ENCODE results near the gene FADS3. TPM values are rescaled to one million over a fixed set of nuclear protein-coding genes. Genes with fewer than 3 reads are reported as not detected.
A peak's percentile ranks its signal among the peaks of the same experiment; 100 is the strongest.

FADS3 gene
- total and polyA plus RNA-seq, 9 donors: 10.6 to 85.8 (median 41.3) TPM

- no peaks in the 10 kb centered on the region for H3K27me3 ChIP-seq
- H3K36me3 ChIP-seq: no peaks in the 10 kb centered on the region
- no peak overlapping the region for H3K4me3 ChIP-seq
- H3K4me1 ChIP-seq (ENCODE audit: insufficient read depth): peaks cover 5% of the 10 kb centered on the region
- no peaks in the 10 kb centered on the region for H3K9me3 ChIP-seq
- DNase-seq: no peak
- WGBS, 3 donors: 86 to 98% (median 92%) methylated on average over 12 of the region's 12 CpGs
- H3K27ac ChIP-seq: no peak overlapping the region
- TF ChIP-seq POLR2A (IDR thresholded peaks at IDR 0.05) (no peak), EP300 (IDR thresholded peaks at IDR 0.05) (no peak)
- TF ChIP-seq, protein P1, sequence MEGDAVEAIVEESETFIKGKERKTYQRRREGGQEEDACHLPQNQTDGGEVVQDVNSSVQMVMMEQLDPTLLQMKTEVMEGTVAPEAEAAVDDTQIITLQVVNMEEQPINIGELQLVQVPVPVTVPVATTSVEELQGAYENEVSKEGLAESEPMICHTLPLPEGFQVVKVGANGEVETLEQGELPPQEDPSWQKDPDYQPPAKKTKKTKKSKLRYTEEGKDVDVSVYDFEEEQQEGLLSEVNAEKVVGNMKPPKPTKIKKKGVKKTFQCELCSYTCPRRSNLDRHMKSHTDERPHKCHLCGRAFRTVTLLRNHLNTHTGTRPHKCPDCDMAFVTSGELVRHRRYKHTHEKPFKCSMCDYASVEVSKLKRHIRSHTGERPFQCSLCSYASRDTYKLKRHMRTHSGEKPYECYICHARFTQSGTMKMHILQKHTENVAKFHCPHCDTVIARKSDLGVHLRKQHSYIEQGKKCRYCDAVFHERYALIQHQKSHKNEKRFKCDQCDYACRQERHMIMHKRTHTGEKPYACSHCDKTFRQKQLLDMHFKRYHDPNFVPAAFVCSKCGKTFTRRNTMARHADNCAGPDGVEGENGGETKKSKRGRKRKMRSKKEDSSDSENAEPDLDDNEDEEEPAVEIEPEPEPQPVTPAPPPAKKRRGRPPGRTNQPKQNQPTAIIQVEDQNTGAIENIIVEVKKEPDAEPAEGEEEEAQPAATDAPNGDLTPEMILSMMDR (IDR thresholded peaks at IDR 0.05): no peak
- intact Hi-C loops (cut with DNase I): no loop called here
Observed at GRCh38 chr11:61888590-61888989, 2.8 kb downstream of the FADS3 start.

GRCh38 chr11:61887839-61888494 is 3.4 kb downstream of the FADS3 start:
- no peaks in the 10 kb centered on the region for H3K9me3 ChIP-seq
- TF ChIP-seq, protein P1 (IDR thresholded peaks at IDR 0.05): no peak
- TF ChIP-seq POLR2A (IDR thresholded peaks at IDR 0.05): no peak
- TF ChIP-seq EP300 (IDR thresholded peaks at IDR 0.05): no peak
- H3K36me3 ChIP-seq: no peaks in the 10 kb centered on the region
- no peak overlapping the region for H3K4me3 ChIP-seq
- no peaks in the 10 kb centered on the region for H3K27me3 ChIP-seq
- WGBS, 3 donors: 74 to 76% (median 75%) methylated on average over 5 to 7 of the region's 7 CpGs
- intact Hi-C loops (cut with DNase I): no loop called here
- H3K27ac ChIP-seq: no peak overlapping the region
- peak in 2 of 5 donors; percentile 51 to 69 for DNase-seq
- peaks cover 5% of the 10 kb centered on the region for H3K4me1 ChIP-seq (ENCODE audit: insufficient read depth)

DNA sequence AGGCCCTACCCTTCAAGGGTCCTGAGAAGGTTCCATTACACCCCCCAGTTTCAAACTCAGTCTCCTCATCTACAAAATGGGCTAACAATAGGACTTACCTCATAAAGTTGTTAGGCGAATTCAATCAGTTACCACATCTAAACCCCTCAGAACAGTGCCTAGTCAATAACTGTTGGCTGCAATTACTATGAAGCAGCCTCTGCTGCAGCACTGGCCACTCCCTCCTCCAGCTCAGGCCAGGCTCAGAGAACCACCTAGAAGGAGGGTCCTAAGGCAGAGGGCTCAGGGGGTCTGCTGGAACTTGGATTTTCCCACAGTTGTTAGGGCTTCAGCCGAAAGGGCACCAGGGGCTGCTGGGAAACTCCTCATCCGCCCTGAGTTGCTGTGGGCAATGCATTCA is 4.7 kb downstream of the FADS3 start:
- no peak for TF ChIP-seq POLR2A (IDR thresholded peaks at IDR 0.05)
- TF ChIP-seq EP300 (IDR thresholded peaks at IDR 0.05): no peak
- TF ChIP-seq, protein P1 (IDR thresholded peaks at IDR 0.05): no peak
- Histone ChIP-seq H3K4me1 (ENCODE audit: insufficient read depth) (peaks cover 5% of the 10 kb centered on the region), H3K36me3 (no peaks in the 10 kb centered on the region), H3K27ac (no peak overlapping the region), H3K4me3 (no peak overlapping the region), H3K27me3 (no peaks in the 10 kb centered on the region), H3K9me3 (no peaks in the 10 kb centered on the region)
- 96 to 98% (median 96%) methylated on average over 3 of the region's 3 CpGs for WGBS, 3 donors
- DNase-seq: no peak
- intact Hi-C loops (cut with DNase I): no loop called here

DNA sequence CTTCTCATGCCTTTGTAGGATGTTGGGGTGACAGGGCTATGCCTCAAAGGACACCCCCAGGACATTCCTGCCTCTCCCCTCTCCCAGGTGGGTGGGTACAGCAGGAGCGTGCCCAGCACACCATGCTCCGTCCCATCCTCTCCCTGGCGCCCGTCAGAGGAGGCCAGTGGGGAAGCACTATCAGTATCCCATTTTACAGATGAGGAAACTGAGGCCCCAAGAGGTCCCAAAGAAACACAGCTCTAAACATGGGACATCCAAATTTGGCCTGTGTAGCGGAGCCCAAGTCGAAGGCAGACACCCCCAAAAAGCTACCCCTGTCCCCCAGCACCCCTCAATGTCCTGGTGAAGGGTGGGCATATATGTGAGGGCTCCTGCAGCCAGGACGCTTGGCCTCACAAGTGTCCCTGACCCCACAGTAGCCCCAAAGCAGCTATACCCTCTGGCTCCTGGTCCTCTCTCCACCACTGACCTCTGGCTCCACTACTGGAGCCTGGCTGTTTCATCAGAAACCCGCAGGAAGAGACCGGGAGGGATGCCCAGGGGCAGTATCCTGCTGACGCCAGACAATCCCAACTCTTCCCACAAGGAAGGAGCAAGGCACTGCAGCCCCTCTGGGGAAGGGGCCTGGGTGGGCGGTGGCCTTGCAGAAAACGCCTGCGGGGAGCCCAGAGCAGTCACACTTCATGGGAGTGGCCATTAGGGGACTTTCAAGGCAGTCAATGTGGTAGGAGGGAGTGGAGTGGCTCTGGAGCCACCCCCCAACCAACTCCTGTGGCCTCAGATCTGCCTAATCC is 5.4 kb downstream of the FADS3 start:
- Histone ChIP-seq H3K4me3 (no peak overlapping the region), H3K36me3 (no peaks in the 10 kb centered on the region), H3K4me1 (ENCODE audit: insufficient read depth) (peaks cover 5% of the 10 kb centered on the region), H3K9me3 (no peaks in the 10 kb centered on the region), H3K27me3 (no peaks in the 10 kb centered on the region), H3K27ac (no peak overlapping the region)
- no peak for TF ChIP-seq POLR2A (IDR thresholded peaks at IDR 0.05)
- TF ChIP-seq EP300 (IDR thresholded peaks at IDR 0.05): no peak
- TF ChIP-seq, protein P1 (IDR thresholded peaks at IDR 0.05): no peak
- 94 to 97% (median 95%) methylated on average over 13 of the region's 13 CpGs for WGBS, 3 donors
- no peak for DNase-seq
- intact Hi-C loops (cut with DNase I): no loop called here

Measured in ovary (tissue), 9 donors.